Coronary artery (tissue), 2 donors: ENCODE measurements around the gene PPIL1.

ENCODE experiments used
- DNase-seq: peaks from one replicate; pipeline ENCODE4 v3.0.0-alpha.2; 2017; ENCODE audit warnings: low spot score
- H3K27ac ChIP-seq, 2 donors: fragments of 200-600 bp; sonication (generic); one replicate each; pipeline ENCODE4 v1.5.1; 2016 to 2019
- H3K4me3 ChIP-seq: fragments of 200-600 bp; sonication (generic); 2 replicates; pipeline ENCODE4 v1.5.1; 2016; ENCODE audit warnings: mild to moderate bottlenecking, moderate library complexity
- CTCF ChIP-seq: fragments of 200-600 bp; sonication (generic); IDR thresholded peaks from one replicate; pipeline ENCODE4 v1.5.1; 2019; ENCODE audit warnings: antibody characterized with exemption

PPIL1 gene

GRCh38 chr6:36874443-36875249 lies at the start of gene PPIL1:
PPIL1 (minus strand) TSS chr6:36874803; CDS start chr6:36874772, 31 bp downstream.
- peak within 1 kb of the TSS; percentile 57 to 87 for H3K27ac ChIP-seq
- peak; percentile 90 for DNase-seq
- H3K4me3 ChIP-seq, result peak within 1 kb of the TSS; percentile 92
- no peak for TF ChIP-seq CTCF

GRCh38 chr6:36924131-36924530 lies 49.5 kb upstream of the PPIL1 start:
- Histone ChIP-seq H3K27ac (no peak overlapping the region), H3K4me3 (no peak overlapping the region)
- TF ChIP-seq CTCF, result no peak
- no peak for DNase-seq

GRCh38 chr6:36920546-36920945 lies 45.9 kb upstream of the PPIL1 start:
- Histone ChIP-seq H3K4me3 (no peak overlapping the region), H3K27ac (no peak overlapping the region)
- TF ChIP-seq CTCF, result no peak
- DNase-seq, result no peak

- H3K4me3 ChIP-seq, result no peak overlapping the region
- DNase-seq, result no peak
- no peak overlapping the region for H3K27ac ChIP-seq
- no peak for TF ChIP-seq CTCF
Observed at GRCh38 chr6:36920049-36920448, 45.4 kb upstream of the PPIL1 start.

- TF ChIP-seq CTCF, result no peak
- DNase-seq, result peak; percentile 80
- no peak overlapping the region for H3K4me3 ChIP-seq
- peak overlapping the region; percentile 82 to 93 for H3K27ac ChIP-seq
Observed at GRCh38 chr6:36917541-36918193, 43.1 kb upstream of the PPIL1 start.

DNA sequence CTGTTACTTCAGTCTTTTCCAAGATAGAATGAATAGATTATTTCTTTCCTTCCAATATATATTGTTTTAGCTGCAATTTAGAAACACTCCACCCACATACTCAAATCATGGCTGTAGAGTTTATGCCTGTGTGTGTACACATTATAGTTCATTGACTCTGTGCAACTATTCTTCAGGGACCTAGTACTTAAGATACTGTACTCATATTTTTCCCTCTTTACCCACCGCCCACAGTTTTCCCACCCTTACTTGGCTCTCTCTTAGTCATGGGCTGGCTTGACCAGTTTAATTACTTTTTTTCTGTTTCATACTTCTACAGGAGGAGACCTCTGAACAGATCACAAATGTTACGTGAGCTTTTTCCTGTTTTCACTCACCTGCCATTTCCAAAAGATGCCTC lies 41.5 kb upstream of the PPIL1 start:
- TF ChIP-seq CTCF, result no peak
- H3K27ac ChIP-seq, result peak overlapping the region in 1 of 2 donors; percentile 26
- DNase-seq, result no peak
- H3K4me3 ChIP-seq, result no peak overlapping the region

DNA sequence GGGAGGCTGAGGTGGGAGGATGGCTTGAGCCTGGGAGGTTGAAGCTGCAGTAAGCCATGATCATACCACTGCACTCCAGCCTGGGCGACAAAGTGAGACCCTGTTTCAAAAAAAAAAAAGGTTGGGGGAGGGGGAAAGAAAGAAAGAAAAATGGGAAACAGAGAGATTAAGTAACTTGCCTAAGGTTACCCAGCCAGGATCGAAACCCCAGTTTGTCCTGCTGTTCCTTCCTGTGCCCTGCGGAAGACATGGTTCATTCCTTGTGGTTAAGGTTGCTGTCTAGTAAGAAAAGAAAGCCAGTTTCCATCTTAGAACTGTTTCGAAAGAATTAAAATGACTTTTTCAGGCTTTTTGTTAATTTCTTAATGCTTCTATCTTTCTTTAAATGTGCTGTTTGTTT lies 41.0 kb upstream of the PPIL1 start:
- no peak for TF ChIP-seq CTCF
- DNase-seq, result no peak
- no peak overlapping the region for H3K4me3 ChIP-seq
- no peak overlapping the region for H3K27ac ChIP-seq
